Measurements from ENCODE around the gene LRRC14B. TPM values are rescaled to one million over a fixed set of nuclear protein-coding genes. Genes with fewer than 3 reads are reported as not detected.

The LRRC14B gene
- total RNA-seq, 1 donor from 2014 or later: not detected

DNA sequence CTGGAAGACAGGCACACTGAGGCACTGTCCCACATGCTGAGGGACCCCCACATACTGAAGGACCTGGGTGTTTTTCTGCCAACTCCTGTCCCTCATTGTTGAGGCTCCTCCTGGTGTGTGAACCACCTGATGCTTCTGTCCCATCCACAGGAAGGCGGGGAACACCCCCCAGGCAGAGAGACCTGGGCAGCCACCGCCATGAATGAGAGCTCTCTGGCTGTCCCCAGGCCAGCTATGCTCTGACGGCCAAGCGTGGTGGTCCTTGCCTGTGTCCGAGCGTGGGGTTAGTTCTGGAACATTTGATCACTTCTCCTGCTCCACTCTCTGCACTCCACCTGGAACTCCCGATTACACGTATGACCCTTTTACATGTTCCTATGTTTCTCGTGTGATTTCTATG is 11.9 kb upstream of the LRRC14B start:
- no peak overlapping the region for H2AFZ ChIP-seq (replicated peaks)

DNA sequence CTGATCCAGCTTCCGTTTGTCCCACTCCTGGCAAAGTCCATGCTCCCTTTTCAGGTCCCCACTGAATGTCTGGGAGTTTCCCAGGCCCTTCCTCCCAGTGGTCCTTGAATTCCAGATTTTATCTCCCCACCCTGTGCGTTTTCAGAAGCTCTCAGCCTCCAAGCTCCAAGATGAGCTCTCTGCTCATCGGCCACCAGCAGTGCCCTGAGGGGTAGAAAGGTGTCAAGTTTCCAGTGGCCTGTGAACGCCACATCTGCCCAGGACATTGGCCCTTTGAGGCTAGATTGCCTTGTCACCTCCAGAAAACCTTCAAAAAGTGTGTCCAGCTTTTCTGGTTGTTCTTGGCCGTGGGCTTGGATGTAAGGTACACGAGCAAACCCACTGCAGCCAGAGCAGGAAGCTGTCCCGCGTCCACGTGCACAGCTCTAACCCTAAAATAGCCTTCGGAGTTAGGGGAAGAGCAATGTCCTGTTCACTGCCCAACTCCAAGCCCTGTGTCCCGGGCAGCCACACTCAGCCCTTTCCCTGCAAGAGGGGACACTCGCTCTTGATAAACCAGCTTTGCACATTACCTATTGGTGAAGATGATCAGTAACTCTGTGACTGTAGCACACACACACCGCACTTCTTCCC is 10.9 kb upstream of the LRRC14B start:
- Histone ChIP-seq H3K27ac (no peak overlapping the region), H3K4me1 (peaks cover 10% of the 10 kb centered on the region), H3F3A (ENCODE audit: low read depth) (no peaks in the 10 kb centered on the region), H3K9ac (no peak overlapping the region), H4K20me1 (ENCODE audit: low read depth) (no peaks in the 10 kb centered on the region), H3K4me2 (no peak overlapping the region), H3K4me3 (no peak overlapping the region), H3K36me3 (no peaks in the 10 kb centered on the region), H3K79me2 (ENCODE audit: low read depth) (no peaks in the 10 kb centered on the region), H2AFZ (replicated peaks) (no peak overlapping the region), H3K9me3 (ENCODE audit: low read depth) (no peaks in the 10 kb centered on the region), H3K27me3 (no peaks in the 10 kb centered on the region)
- Mint-ChIP-seq H3K27ac (no peak overlapping the region), H3K9me3 (no peaks in the 10 kb centered on the region), H3K27me3 (ENCODE audit: insufficient read depth, low read depth) (peaks cover 2% of the 10 kb centered on the region), H3K4me1 (peaks cover 8% of the 10 kb centered on the region), H3K4me3 (no peak overlapping the region), H3K36me3 (peaks cover 17% of the 10 kb centered on the region)
- peak; percentile 20 for DNase-seq (ENCODE audit: low spot score)
- TF ChIP-seq EZH2 (IDR thresholded peaks at IDR 0.05): no peak
- no peak for TF ChIP-seq EZH2phosphoT487 (IDR thresholded peaks at IDR 0.05)
- TF ChIP-seq, protein P1, sequence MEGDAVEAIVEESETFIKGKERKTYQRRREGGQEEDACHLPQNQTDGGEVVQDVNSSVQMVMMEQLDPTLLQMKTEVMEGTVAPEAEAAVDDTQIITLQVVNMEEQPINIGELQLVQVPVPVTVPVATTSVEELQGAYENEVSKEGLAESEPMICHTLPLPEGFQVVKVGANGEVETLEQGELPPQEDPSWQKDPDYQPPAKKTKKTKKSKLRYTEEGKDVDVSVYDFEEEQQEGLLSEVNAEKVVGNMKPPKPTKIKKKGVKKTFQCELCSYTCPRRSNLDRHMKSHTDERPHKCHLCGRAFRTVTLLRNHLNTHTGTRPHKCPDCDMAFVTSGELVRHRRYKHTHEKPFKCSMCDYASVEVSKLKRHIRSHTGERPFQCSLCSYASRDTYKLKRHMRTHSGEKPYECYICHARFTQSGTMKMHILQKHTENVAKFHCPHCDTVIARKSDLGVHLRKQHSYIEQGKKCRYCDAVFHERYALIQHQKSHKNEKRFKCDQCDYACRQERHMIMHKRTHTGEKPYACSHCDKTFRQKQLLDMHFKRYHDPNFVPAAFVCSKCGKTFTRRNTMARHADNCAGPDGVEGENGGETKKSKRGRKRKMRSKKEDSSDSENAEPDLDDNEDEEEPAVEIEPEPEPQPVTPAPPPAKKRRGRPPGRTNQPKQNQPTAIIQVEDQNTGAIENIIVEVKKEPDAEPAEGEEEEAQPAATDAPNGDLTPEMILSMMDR (IDR thresholded peaks at IDR 0.05): no peak

More for the DNA sequence above, 11.9 kb upstream of the LRRC14B start:
- no peaks in the 10 kb centered on the region for H4K20me1 ChIP-seq (ENCODE audit: low read depth)
- H3K79me2 ChIP-seq (ENCODE audit: low read depth): no peaks in the 10 kb centered on the region
- H3K4me2 ChIP-seq: no peak overlapping the region
- DNase-seq (ENCODE audit: low spot score): no peak
- TF ChIP-seq EZH2 (IDR thresholded peaks at IDR 0.05) (no peak), EZH2phosphoT487 (IDR thresholded peaks at IDR 0.05) (no peak)
- TF ChIP-seq, protein P1 (IDR thresholded peaks at IDR 0.05): no peak
- Mint-ChIP-seq H3K36me3 (peaks cover 19% of the 10 kb centered on the region), H3K27ac (no peak overlapping the region), H3K4me3 (no peak overlapping the region), H3K4me1 (peaks cover 11% of the 10 kb centered on the region), H3K9me3 (no peaks in the 10 kb centered on the region), H3K27me3 (ENCODE audit: insufficient read depth, low read depth) (peaks cover 2% of the 10 kb centered on the region)
- no peaks in the 10 kb centered on the region for H3K27me3 ChIP-seq
- no peak overlapping the region for H3K9ac ChIP-seq
- peaks cover 10% of the 10 kb centered on the region for H3K4me1 ChIP-seq
- H3K4me3 ChIP-seq: no peak overlapping the region
- no peaks in the 10 kb centered on the region for H3K36me3 ChIP-seq
- H3K27ac ChIP-seq: no peak overlapping the region
- no peaks in the 10 kb centered on the region for H3F3A ChIP-seq (ENCODE audit: low read depth)
- no peaks in the 10 kb centered on the region for H3K9me3 ChIP-seq (ENCODE audit: low read depth)

DNA sequence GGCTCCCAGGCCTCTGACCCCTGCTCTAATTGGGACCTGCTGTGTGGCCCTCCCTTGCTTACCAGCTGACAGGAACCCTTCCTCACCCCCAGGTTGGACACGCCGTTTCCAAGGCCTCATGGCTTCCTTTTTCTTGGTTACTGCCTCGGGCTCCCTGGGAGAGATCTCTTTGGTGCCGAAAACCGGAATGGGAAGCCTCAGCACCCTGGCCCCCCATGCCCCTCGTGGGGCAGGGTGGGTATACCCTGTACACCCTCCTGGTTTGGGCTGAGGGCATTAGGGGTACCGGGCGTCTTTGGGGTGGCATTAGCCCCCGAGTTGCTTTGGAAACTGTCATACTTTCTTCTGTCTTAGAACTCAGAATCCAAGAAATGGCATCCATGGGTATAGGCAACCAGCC is 10.1 kb upstream of the LRRC14B start:
- Histone ChIP-seq H3K9me3 (ENCODE audit: low read depth) (no peaks in the 10 kb centered on the region), H4K20me1 (ENCODE audit: low read depth) (no peaks in the 10 kb centered on the region), H3K27me3 (no peaks in the 10 kb centered on the region), H3K4me2 (no peak overlapping the region), H3K4me3 (no peak overlapping the region), H3K9ac (no peak overlapping the region), H3K4me1 (peaks cover 10% of the 10 kb centered on the region), H3K27ac (no peak overlapping the region), H2AFZ (replicated peaks) (no peak overlapping the region), H3K79me2 (ENCODE audit: low read depth) (no peaks in the 10 kb centered on the region), H3F3A (ENCODE audit: low read depth) (no peaks in the 10 kb centered on the region), H3K36me3 (no peaks in the 10 kb centered on the region)
- DNase-seq (ENCODE audit: low spot score): no peak
- Mint-ChIP-seq H3K4me1 (peaks cover 8% of the 10 kb centered on the region), H3K36me3 (peaks cover 17% of the 10 kb centered on the region), H3K27me3 (ENCODE audit: insufficient read depth, low read depth) (peaks cover 2% of the 10 kb centered on the region), H3K27ac (no peak overlapping the region), H3K4me3 (no peak overlapping the region), H3K9me3 (no peaks in the 10 kb centered on the region)
- TF ChIP-seq, protein P1 (IDR thresholded peaks at IDR 0.05): no peak

All from neural progenitor cell (in vitro differentiated cells).